GM19324 (cell line): Measurements from ENCODE around the gene RHOU.
"Not testable (repeated sequence)": the region's sequence is repeated elsewhere in the genome, so short reads cannot be mapped to it uniquely, and the experiment has no call there.

ENCODE experiments used
- ATAC-seq: cut with Tn5 transposase; IDR thresholded peaks from one replicate; pipeline ENCODE4 v1.9.1; 2021; ENCODE audit warnings: mild to moderate bottlenecking, moderate library complexity; ENCODE audit not compliant: unreplicated experiment, low FRiP score

Gene RHOU

GRCh38 chr1:228754646-228755268 is 19.5 kb downstream of the RHOU start:
- ATAC-seq, result no peak

- ATAC-seq, result no peak
Measured at GRCh38 chr1:228755800-228756199, 20.5 kb downstream of the RHOU start.

GRCh38 chr1:228756457-228756856 is 21.2 kb downstream of the RHOU start:
- no peak for ATAC-seq

- ATAC-seq, result no peak
Measured at GRCh38 chr1:228758447-228758846, 23.2 kb downstream of the RHOU start.

GRCh38 chr1:228760979-228761378 is 25.7 kb downstream of the RHOU start:
- ATAC-seq, result no peak

GRCh38 chr1:228763561-228763960 is 28.3 kb downstream of the RHOU start:
- no peak for ATAC-seq

- peak; percentile 74 for ATAC-seq
Measured at GRCh38 chr1:228765168-228765946, 30.1 kb downstream of the RHOU start.

- ATAC-seq, result no peak
Measured at GRCh38 chr1:228766788-228767187, 31.5 kb downstream of the RHOU start.

- no peak for ATAC-seq
Measured at GRCh38 chr1:228767636-228768354, 32.5 kb downstream of the RHOU start.

- ATAC-seq, result no peak
Measured at GRCh38 chr1:228768355-228769000, 33.2 kb downstream of the RHOU start.

GRCh38 chr1:228770779-228771223 is 35.5 kb downstream of the RHOU start:
- ATAC-seq, result no peak

- no peak for ATAC-seq
Measured at GRCh38 chr1:228772516-228773212, 37.4 kb downstream of the RHOU start.

GRCh38 chr1:228775946-228776345 is 40.7 kb downstream of the RHOU start:
- not testable (repeated sequence) for ATAC-seq

GRCh38 chr1:228776449-228776848 is 41.2 kb downstream of the RHOU start:
- no peak for ATAC-seq

- ATAC-seq, result no peak
Measured at GRCh38 chr1:228777236-228777635, 42.0 kb downstream of the RHOU start.

- ATAC-seq, result no peak
Measured at GRCh38 chr1:228778026-228778425, 42.7 kb downstream of the RHOU start.

- no peak for ATAC-seq
Measured at GRCh38 chr1:228778466-228778865, 43.2 kb downstream of the RHOU start.

GRCh38 chr1:228778961-228779360 is 43.7 kb downstream of the RHOU start:
- ATAC-seq, result no peak

GRCh38 chr1:228781161-228781808 is 46.0 kb downstream of the RHOU start:
- ATAC-seq, result no peak
